ENCODE measurements around the gene GORASP1.

DNA sequence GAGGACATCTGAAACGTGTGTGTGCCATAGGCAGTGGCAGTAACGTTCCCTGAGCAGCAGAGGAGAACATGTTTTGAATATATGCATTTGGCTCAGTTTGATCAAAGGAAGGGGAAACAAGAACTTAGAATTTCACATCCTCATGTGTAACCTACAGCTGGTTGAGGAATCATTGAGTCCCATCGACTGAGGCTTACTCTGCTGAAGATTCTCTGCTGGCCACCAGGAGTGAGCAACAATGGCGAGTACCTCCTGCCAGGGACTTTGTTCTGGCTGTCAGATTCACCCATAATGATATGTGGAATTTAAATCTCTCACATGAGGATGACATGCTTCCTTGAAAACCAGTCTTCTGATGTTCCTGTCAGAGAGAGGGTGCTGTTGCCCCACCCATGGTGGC is 21.3 kb downstream of the GORASP1 start:
- TF ChIP-seq, protein P1, sequence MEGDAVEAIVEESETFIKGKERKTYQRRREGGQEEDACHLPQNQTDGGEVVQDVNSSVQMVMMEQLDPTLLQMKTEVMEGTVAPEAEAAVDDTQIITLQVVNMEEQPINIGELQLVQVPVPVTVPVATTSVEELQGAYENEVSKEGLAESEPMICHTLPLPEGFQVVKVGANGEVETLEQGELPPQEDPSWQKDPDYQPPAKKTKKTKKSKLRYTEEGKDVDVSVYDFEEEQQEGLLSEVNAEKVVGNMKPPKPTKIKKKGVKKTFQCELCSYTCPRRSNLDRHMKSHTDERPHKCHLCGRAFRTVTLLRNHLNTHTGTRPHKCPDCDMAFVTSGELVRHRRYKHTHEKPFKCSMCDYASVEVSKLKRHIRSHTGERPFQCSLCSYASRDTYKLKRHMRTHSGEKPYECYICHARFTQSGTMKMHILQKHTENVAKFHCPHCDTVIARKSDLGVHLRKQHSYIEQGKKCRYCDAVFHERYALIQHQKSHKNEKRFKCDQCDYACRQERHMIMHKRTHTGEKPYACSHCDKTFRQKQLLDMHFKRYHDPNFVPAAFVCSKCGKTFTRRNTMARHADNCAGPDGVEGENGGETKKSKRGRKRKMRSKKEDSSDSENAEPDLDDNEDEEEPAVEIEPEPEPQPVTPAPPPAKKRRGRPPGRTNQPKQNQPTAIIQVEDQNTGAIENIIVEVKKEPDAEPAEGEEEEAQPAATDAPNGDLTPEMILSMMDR (IDR thresholded peaks at IDR 0.05) = no peak
- TF ChIP-seq EP300 (IDR thresholded peaks at IDR 0.05) = no peak
